Stimulated activated CD4-positive, alpha-beta T cell treated with anti-CD3 and anti-CD28 coated beads, TNF-alpha, amount 100 ng/mL, for 48 hours (primary cell): ENCODE data around the gene SCAI.
"Not testable (repeated sequence)": the region's sequence is repeated elsewhere in the genome, so short reads cannot be mapped to it uniquely, and the experiment has no call there.

Experiments
- DNase-seq, 3 donors: peaks; one replicate each; pipeline ENCODE4 v3.0.0-alpha.2; 2020; ENCODE audit warnings: low read depth in 3 of 3

The SCAI gene

GRCh38 chr9:125150349-125151245, 7.3 kb upstream of the SCAI start:
- no peak for DNase-seq

- no peak for DNase-seq
Measured at GRCh38 chr9:125147401-125147951, 4.1 kb upstream of the SCAI start.

GRCh38 chr9:125146247-125146646, 2.9 kb upstream of the SCAI start:
- no peak for DNase-seq

DNA sequence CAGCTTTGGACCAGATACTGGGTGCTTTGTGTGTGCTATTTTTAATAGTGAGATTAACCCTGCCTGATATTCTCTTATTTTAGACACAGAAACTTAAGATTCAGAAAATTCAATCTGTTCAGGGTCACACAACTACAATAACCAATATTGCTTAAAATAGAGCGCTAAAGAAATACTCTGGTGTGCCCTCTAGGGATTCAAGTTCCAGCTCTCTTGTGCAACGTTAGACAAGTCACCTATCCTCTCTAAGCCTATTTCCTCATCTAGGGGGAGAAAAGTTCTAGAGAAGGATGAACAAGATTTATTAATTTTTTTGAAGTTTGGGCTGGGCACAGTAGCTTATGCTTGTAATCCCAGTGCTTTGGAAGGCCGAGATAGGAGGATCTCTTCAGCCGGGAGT, 2.1 kb upstream of the SCAI start:
- DNase-seq = no peak

- peak in 1 of 3 donors; percentile 17 for DNase-seq
Measured at GRCh38 chr9:125142560-125143376, 560 bp downstream of the SCAI start.

- DNase-seq = no peak
Measured at GRCh38 chr9:125141751-125142150, 1.6 kb downstream of the SCAI start.

DNA sequence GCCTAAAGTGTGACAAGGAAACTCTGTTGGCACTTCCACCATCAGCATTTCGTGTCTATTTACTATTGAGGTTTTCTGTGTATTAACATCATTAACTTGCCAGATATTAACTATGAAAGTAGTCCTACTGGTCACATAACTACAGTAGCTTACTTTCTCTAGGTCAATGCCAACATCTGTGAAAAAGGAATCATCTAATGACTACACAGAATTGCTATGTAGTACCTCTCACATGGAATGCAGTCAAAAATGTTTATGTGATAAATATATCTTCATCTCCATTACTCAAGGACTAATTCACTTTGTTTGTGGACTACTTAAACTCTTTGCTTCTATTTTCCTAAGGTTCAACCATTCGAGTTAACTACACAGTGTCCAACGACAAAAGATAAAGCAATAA, 2.1 kb downstream of the SCAI start:
- DNase-seq = no peak

GRCh38 chr9:125140576-125140975, 2.8 kb downstream of the SCAI start:
- no peak for DNase-seq

DNA sequence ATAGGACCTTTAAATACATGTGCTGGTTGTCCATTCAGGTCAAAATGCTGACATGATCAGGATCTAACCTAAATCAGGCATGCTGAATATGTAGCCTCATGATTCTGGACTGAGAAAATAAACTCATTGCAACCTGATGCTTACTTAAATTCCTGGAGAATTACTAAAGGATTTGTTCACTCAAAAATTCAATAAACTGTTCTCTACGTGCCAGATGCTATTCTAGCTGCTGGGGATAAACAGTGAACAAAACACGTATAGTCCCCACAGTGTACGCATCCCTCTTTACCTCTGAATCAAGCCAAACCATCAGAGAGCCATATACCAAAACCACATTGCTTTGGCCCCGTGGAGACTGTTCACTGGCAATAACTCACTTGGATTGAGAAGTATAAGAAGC, 6.1 kb downstream of the SCAI start:
- DNase-seq = no peak

GRCh38 chr9:125134976-125135375, 8.4 kb downstream of the SCAI start:
- DNase-seq = no peak

GRCh38 chr9:125133403-125134329, 9.7 kb downstream of the SCAI start:
- DNase-seq = no peak

GRCh38 chr9:125131778-125132177, 11.6 kb downstream of the SCAI start:
- no peak for DNase-seq

GRCh38 chr9:125126019-125126746, 17.1 kb downstream of the SCAI start:
- peak; percentile 31 to 69 (median 51) for DNase-seq

- DNase-seq = no peak
Measured at GRCh38 chr9:125125523-125125922, 17.8 kb downstream of the SCAI start.

DNA sequence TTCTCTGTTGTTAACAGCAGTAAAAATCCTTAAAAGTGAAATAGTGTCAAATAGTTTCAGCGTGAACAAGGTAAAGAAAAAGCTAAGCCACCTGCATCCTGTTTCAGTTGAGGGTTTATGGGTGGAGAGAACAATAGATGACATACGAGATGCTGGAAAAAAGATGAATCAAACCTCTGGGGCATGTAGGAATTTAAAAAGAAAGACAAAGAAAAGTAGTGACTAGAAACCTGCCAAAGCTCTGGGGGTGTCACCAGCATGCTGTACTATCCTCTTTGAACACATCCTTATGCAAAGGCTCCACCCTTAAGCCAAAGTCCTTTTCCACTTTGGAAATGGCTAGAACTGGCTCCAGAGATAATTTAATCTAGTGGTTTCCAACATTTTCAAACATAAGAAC, 22.2 kb downstream of the SCAI start:
- no peak for DNase-seq

GRCh38 chr9:125119643-125120286, 23.6 kb downstream of the SCAI start:
- no peak for DNase-seq

DNA sequence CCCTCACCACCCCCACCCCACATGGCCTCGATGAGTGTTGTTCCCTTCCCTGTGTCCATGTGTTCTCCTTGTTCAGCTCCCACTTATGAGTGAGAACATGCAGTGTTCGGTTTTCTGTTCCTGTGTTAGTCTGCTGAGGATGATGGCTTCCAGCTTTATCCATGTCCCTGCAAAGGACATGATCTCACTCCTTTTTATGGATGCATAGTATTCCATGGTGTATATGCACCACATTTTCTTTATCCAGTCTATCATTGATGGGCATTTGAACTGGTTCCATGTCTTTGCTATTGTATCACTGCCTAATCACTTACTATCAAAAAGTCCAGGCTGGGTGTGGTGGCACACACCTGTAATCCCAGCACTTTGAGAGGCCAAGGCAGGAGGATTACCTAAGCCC, 24.6 kb downstream of the SCAI start:
- not testable (repeated sequence) for DNase-seq

- not testable (repeated sequence) for DNase-seq
Measured at GRCh38 chr9:125114503-125114902, 28.8 kb downstream of the SCAI start.

- no peak for DNase-seq
Measured at GRCh38 chr9:125110464-125110863, 32.9 kb downstream of the SCAI start.

- DNase-seq = not testable (repeated sequence)
Measured at GRCh38 chr9:125108541-125108940, 34.8 kb downstream of the SCAI start.
